ENCODE data around the gene ELP5.

The ELP5 gene

GRCh38 chr17:7252176-7253043 lies at the start of gene ELP5:
Gene ELP5, plus strand, starts transcription at chr17:7252215. Its CDS starts 336 bp downstream, at chr17:7252551.
- DNase-seq (ENCODE audit: low read depth), result peak; percentile 77

- DNase-seq (ENCODE audit: low read depth), result no peak
Measured at GRCh38 chr17:7203391-7203790, 48.6 kb upstream of the ELP5 start.

- peak; percentile 19 for DNase-seq (ENCODE audit: low read depth)
Measured at GRCh38 chr17:7204336-7204735, 47.7 kb upstream of the ELP5 start.

- DNase-seq (ENCODE audit: low read depth), result peak; percentile 99
Measured at GRCh38 chr17:7204828-7205461, 47.1 kb upstream of the ELP5 start.

- DNase-seq (ENCODE audit: low read depth), result no peak
Measured at GRCh38 chr17:7205561-7205960, 46.5 kb upstream of the ELP5 start.

GRCh38 chr17:7207120-7208001 lies 44.7 kb upstream of the ELP5 start:
- no peak for DNase-seq (ENCODE audit: low read depth)

- DNase-seq (ENCODE audit: low read depth), result no peak
Measured at GRCh38 chr17:7208027-7208571, 43.9 kb upstream of the ELP5 start.

GRCh38 chr17:7208754-7209460 lies 43.1 kb upstream of the ELP5 start:
- DNase-seq (ENCODE audit: low read depth), result no peak

- DNase-seq (ENCODE audit: low read depth), result no peak
Measured at GRCh38 chr17:7211491-7212273, 40.3 kb upstream of the ELP5 start.

GRCh38 chr17:7213895-7214299 lies 38.1 kb upstream of the ELP5 start:
- peak; percentile 75 for DNase-seq (ENCODE audit: low read depth)

GRCh38 chr17:7214300-7215135 lies 37.5 kb upstream of the ELP5 start:
- DNase-seq (ENCODE audit: low read depth), result peak; percentile 98

- DNase-seq (ENCODE audit: low read depth), result no peak
Measured at GRCh38 chr17:7215136-7215638, 36.8 kb upstream of the ELP5 start.

GRCh38 chr17:7215652-7216180 lies 36.3 kb upstream of the ELP5 start:
- DNase-seq (ENCODE audit: low read depth), result no peak

GRCh38 chr17:7216242-7217112 lies 35.5 kb upstream of the ELP5 start:
- no peak for DNase-seq (ENCODE audit: low read depth)

- DNase-seq (ENCODE audit: low read depth), result no peak
Measured at GRCh38 chr17:7217113-7217987, 34.7 kb upstream of the ELP5 start.

- no peak for DNase-seq (ENCODE audit: low read depth)
Measured at GRCh38 chr17:7218166-7218565, 33.8 kb upstream of the ELP5 start.

- no peak for DNase-seq (ENCODE audit: low read depth)
Measured at GRCh38 chr17:7218758-7219157, 33.3 kb upstream of the ELP5 start.

Data from T-helper 22 cell (primary cell).